H9 (cell line): ENCODE measurements around the gene ZSWIM5. TPM values are rescaled to one million over a fixed set of nuclear protein-coding genes. Genes with fewer than 3 reads are reported as not detected.

ENCODE experiments used
- DNase-seq: peaks from one replicate; pipeline ENCODE4 v3.0.0-alpha.2; 2017
- H2AFZ ChIP-seq: one replicate; pipeline ENCODE4 v1.6.1; 2013; ENCODE audit warnings: mild to moderate bottlenecking, low read length, control low read depth, moderate library complexity
- H2AK5ac ChIP-seq: 2 replicates; pipeline ENCODE4 v1.6.1; 2013; ENCODE audit warnings: low read length, control low read depth, mixed read lengths; ENCODE audit not compliant: insufficient read length
- H2BK120ac ChIP-seq: one replicate; pipeline ENCODE4 v1.6.1; 2013; ENCODE audit warnings: low read depth, mild to moderate bottlenecking, low read length, control low read depth, inconsistent platforms; ENCODE audit not compliant: poor library complexity, severe bottlenecking
- H2BK12ac ChIP-seq: 2 replicates; pipeline ENCODE4 v1.6.1; 2013; ENCODE audit warnings: low read length, control low read depth, mixed read lengths, low read depth; ENCODE audit not compliant: insufficient read length
- H2BK15ac ChIP-seq: 2 replicates; pipeline ENCODE4 v1.6.1; 2013; ENCODE audit warnings: low read depth, low read length, control low read depth
- H2BK20ac ChIP-seq: one replicate; pipeline ENCODE4 v1.6.1; 2013; ENCODE audit warnings: low read depth, mild to moderate bottlenecking, low read length, control low read depth, inconsistent platforms; ENCODE audit not compliant: poor library complexity, severe bottlenecking
- H2BK5ac ChIP-seq: 2 replicates; pipeline ENCODE4 v1.6.1; 2013; ENCODE audit warnings: low read length, control low read depth, mixed read lengths; ENCODE audit not compliant: insufficient read length
- H3K14ac ChIP-seq: 2 replicates; pipeline ENCODE4 v1.6.1; 2013; ENCODE audit warnings: low read length, control low read depth; ENCODE audit not compliant: insufficient read depth
- H3K18ac ChIP-seq: 2 replicates; pipeline ENCODE4 v1.6.1; 2013; ENCODE audit warnings: low read depth, mild to moderate bottlenecking, mixed read lengths, low read length, control low read depth; ENCODE audit not compliant: insufficient read length
- H3K23ac ChIP-seq: 2 replicates; pipeline ENCODE4 v1.6.1; 2013; ENCODE audit warnings: low read length, control low read depth, mixed read lengths, low read depth; ENCODE audit not compliant: insufficient read length
- H3K23me2 ChIP-seq: 2 replicates; pipeline ENCODE4 v1.6.1; 2013; ENCODE audit warnings: low read depth, mild to moderate bottlenecking, mixed read lengths, low read length, control low read depth; ENCODE audit not compliant: insufficient read length, poor library complexity, severe bottlenecking
- H3K27ac ChIP-seq: 2 replicates; pipeline ENCODE4 v1.5.1; 2013; ENCODE audit warnings: low read length, control low read depth, mixed read lengths, low read depth; ENCODE audit not compliant: insufficient read length
- H3K27me3 ChIP-seq: 2 replicates; pipeline ENCODE4 v1.6.1; 2013; ENCODE audit warnings: low read length, control low read depth, inconsistent platforms; ENCODE audit not compliant: insufficient read depth
- H3K4ac ChIP-seq: 2 replicates; pipeline ENCODE4 v1.6.1; 2013; ENCODE audit warnings: low read depth, mild to moderate bottlenecking, control low read depth, inconsistent platforms, low read length, moderate library complexity
- H3K4me1 ChIP-seq: 2 replicates; pipeline ENCODE4 v1.6.1; 2013; ENCODE audit warnings: low read length, control low read depth, inconsistent platforms; ENCODE audit not compliant: insufficient read depth
- H3K4me2 ChIP-seq: 2 replicates; pipeline ENCODE4 v1.6.1; 2013; ENCODE audit warnings: low read length, control low read depth, mixed read lengths; ENCODE audit not compliant: insufficient read length, insufficient read depth
- H3K56ac ChIP-seq: 2 replicates; pipeline ENCODE4 v1.6.1; 2013; ENCODE audit warnings: low read depth, mild to moderate bottlenecking, mixed read lengths, low read length, control low read depth; ENCODE audit not compliant: insufficient read length
- H3K79me1 ChIP-seq: 2 replicates; pipeline ENCODE4 v1.6.1; 2013; ENCODE audit warnings: low read depth, mild to moderate bottlenecking, moderate library complexity, low read length, control low read depth, inconsistent platforms; ENCODE audit not compliant: insufficient read depth, poor library complexity, severe bottlenecking
- H3K79me2 ChIP-seq: 2 replicates; pipeline ENCODE4 v1.6.1; 2013; ENCODE audit warnings: low read length, control low read depth, inconsistent platforms; ENCODE audit not compliant: insufficient read depth
- H3K9ac ChIP-seq: 2 replicates; pipeline ENCODE4 v1.6.1; 2013; ENCODE audit warnings: low read length, control low read depth, mixed read lengths; ENCODE audit not compliant: insufficient read length; ENCODE audit errors: extremely low read depth
- H3K9me3 ChIP-seq: one replicate; pipeline ENCODE4 v1.6.1; 2013; ENCODE audit warnings: low read depth, low read length, inconsistent platforms; ENCODE audit not compliant: control insufficient read depth
- H3T11ph ChIP-seq: one replicate; pipeline ENCODE4 v1.6.1; 2013; ENCODE audit warnings: mild to moderate bottlenecking, low read length, control low read depth, inconsistent platforms
- H4K20me1 ChIP-seq: one replicate; pipeline ENCODE4 v1.6.1; 2013; ENCODE audit not compliant: control insufficient read depth, insufficient read length, insufficient read depth
- H4K5ac ChIP-seq: 2 replicates; pipeline ENCODE4 v1.6.1; 2013; ENCODE audit warnings: low read depth, mild to moderate bottlenecking, mixed read lengths, low read length, control low read depth; ENCODE audit not compliant: insufficient read length
- H4K8ac ChIP-seq: replicated peaks from 2 replicates; pipeline ENCODE4 v1.6.1; 2013; ENCODE audit warnings: low read length, control low read depth, mixed read lengths, low read depth; ENCODE audit not compliant: insufficient read length
- H4K91ac ChIP-seq: 2 replicates; pipeline ENCODE4 v1.6.1; 2013; ENCODE audit warnings: low read depth, mild to moderate bottlenecking, moderate library complexity, mixed read lengths, low read length, control low read depth; ENCODE audit not compliant: insufficient read length
- H3K27ac Mint-ChIP-seq, 3 experiments: 2 replicates in 2 of 3; 3 replicates in 1 of 3; pipeline ENCODE4 v1.8.0; 2020 to 2021; ENCODE audit warnings: mixed read lengths in 3 of 3, mild to moderate bottlenecking in 1 of 3, moderate library complexity in 1 of 3
- H3K27me3 Mint-ChIP-seq: 2 replicates; pipeline ENCODE4 v1.8.0; 2021; ENCODE audit warnings: low read depth, mild to moderate bottlenecking, moderate library complexity, mixed read lengths
- H3K36me3 Mint-ChIP-seq, 3 experiments: 2 replicates in 2 of 3; 3 replicates in 1 of 3; pipeline ENCODE4 v1.8.0; 2020 to 2021; ENCODE audit warnings: low read depth in 3 of 3, mixed read lengths in 3 of 3; ENCODE audit not compliant: insufficient read depth in 1 of 3
- H3K4me1 Mint-ChIP-seq, 2 experiments: 2 replicates each; pipeline ENCODE4 v1.8.0; 2020; ENCODE audit warnings: mixed read lengths in 2 of 2
- H3K4me3 Mint-ChIP-seq, 2 experiments: 2 replicates in 1 of 2; 3 replicates in 1 of 2; pipeline ENCODE4 v1.8.0; 2020 to 2021; ENCODE audit warnings: mild to moderate bottlenecking in 2 of 2, mixed read lengths in 2 of 2, moderate library complexity in 1 of 2
- H3K9me3 Mint-ChIP-seq, 2 experiments: 2 replicates in 1 of 2; 3 replicates in 1 of 2; pipeline ENCODE4 v1.8.0; 2020; ENCODE audit warnings: mild to moderate bottlenecking in 2 of 2, mixed read lengths in 2 of 2, moderate library complexity in 1 of 2
- WGBS: extraction: QIAGEN DNeasy Blood & Tissue Kit; methylation state at CpG from one replicate; pipeline ENCODE4 v1.1.7; 2013; ENCODE audit warnings: missing lambda C conversion rate, low lambda C conversion rate, mixed read lengths; ENCODE audit not compliant: insufficient read length; ENCODE audit errors: extremely low coverage; 5-methylcytosine and 5-hydroxymethylcytosine counted together
- total RNA-seq: library from RNA; stranded (reverse); gene quantifications from 2 replicates; pipeline ENCODE4 v1.2.1, GENCODE V29; 2021
- TF ChIP-seq, protein P1 (sequence below): fragments of 200-600 bp; sonication (generic); conservative IDR thresholded peaks from 3 replicates; pipeline ENCODE4 v1.8.0; 2021; ENCODE audit warnings: antibody characterized with exemption, mild to moderate bottlenecking

ZSWIM5 gene
- total RNA-seq, 1 experiment from 2014 or later: 3.5 TPM

DNA sequence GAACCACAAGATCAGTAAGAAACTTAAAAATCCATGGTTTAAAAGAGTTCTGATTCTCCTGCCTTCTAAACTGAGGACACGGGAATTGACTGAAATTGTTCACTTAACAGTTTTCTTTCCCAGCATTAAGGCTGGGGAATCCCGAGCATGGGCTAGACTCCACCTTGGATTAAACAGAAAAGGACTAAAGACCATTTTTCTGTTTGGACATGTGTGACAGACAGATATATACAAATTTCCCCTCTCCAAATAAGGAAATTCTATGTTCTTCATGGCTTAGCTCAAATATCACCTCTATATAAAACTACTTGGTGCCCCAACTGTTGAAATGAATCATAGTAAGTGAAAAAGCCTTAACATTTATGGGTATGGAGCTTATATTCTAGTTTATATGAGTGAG is 109.3 kb downstream of the ZSWIM5 start:
- H3K4ac ChIP-seq: no peak overlapping the region

More for the DNA sequence above, 109.3 kb downstream of the ZSWIM5 start:
- peaks cover 0 to 2% of the 10 kb centered on the region in 2 experiments; a peak in 1 of 4 replicates for H3K4me1 Mint-ChIP-seq
- H3K56ac ChIP-seq: no peak overlapping the region
- no peak overlapping the region for H3T11ph ChIP-seq
- H3K9me3 Mint-ChIP-seq: no peaks in the 10 kb centered on the region; a peak in 2 of 5 replicates
- no CpG with 5 or more reads among the region's 2 CpGs for WGBS
- no peak overlapping the region for H4K8ac ChIP-seq
- no peak overlapping the region for H3K14ac ChIP-seq
- H3K4me2 ChIP-seq: no peak overlapping the region
- no peaks in the 10 kb centered on the region for H3K4me1 ChIP-seq
- no peaks in the 10 kb centered on the region for H3K9me3 ChIP-seq
- H3K79me2 ChIP-seq: no peaks in the 10 kb centered on the region
- H3K27ac ChIP-seq: no peak overlapping the region
- TF ChIP-seq, protein P1, sequence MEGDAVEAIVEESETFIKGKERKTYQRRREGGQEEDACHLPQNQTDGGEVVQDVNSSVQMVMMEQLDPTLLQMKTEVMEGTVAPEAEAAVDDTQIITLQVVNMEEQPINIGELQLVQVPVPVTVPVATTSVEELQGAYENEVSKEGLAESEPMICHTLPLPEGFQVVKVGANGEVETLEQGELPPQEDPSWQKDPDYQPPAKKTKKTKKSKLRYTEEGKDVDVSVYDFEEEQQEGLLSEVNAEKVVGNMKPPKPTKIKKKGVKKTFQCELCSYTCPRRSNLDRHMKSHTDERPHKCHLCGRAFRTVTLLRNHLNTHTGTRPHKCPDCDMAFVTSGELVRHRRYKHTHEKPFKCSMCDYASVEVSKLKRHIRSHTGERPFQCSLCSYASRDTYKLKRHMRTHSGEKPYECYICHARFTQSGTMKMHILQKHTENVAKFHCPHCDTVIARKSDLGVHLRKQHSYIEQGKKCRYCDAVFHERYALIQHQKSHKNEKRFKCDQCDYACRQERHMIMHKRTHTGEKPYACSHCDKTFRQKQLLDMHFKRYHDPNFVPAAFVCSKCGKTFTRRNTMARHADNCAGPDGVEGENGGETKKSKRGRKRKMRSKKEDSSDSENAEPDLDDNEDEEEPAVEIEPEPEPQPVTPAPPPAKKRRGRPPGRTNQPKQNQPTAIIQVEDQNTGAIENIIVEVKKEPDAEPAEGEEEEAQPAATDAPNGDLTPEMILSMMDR: no peak
- no peak overlapping the region for H2BK120ac ChIP-seq
- H3K79me1 ChIP-seq: no peaks in the 10 kb centered on the region
- H3K4me3 Mint-ChIP-seq: no peak overlapping the region
- H3K27ac Mint-ChIP-seq: no peak overlapping the region
- no peak overlapping the region for H2BK12ac ChIP-seq
- H4K91ac ChIP-seq: no peak overlapping the region
- H2AFZ ChIP-seq: no peak overlapping the region
- no peaks in the 10 kb centered on the region for H4K20me1 ChIP-seq
- no peak overlapping the region for H2BK5ac ChIP-seq
- H2BK20ac ChIP-seq: no peak overlapping the region
- H4K5ac ChIP-seq: no peak overlapping the region
- H3K27me3 Mint-ChIP-seq: no peaks in the 10 kb centered on the region; the same call in 1 of the 2 replicates
- no peak overlapping the region for H2AK5ac ChIP-seq
- H3K23me2 ChIP-seq: no peaks in the 10 kb centered on the region
- no peaks in the 10 kb centered on the region for H3K36me3 Mint-ChIP-seq
- H3K23ac ChIP-seq: no peak overlapping the region
- no peak for DNase-seq
- H2BK15ac ChIP-seq: no peak overlapping the region
- no peaks in the 10 kb centered on the region for H3K27me3 ChIP-seq
- H3K9ac ChIP-seq: no peak overlapping the region
- no peak overlapping the region for H3K18ac ChIP-seq
